ENCODE results near the gene LANCL2. TPM values are rescaled to one million over a fixed set of nuclear protein-coding genes. Genes with fewer than 3 reads are reported as not detected.

The LANCL2 gene
- total RNA-seq, 1 experiment from 2014 or later = 26.4 TPM

DNA sequence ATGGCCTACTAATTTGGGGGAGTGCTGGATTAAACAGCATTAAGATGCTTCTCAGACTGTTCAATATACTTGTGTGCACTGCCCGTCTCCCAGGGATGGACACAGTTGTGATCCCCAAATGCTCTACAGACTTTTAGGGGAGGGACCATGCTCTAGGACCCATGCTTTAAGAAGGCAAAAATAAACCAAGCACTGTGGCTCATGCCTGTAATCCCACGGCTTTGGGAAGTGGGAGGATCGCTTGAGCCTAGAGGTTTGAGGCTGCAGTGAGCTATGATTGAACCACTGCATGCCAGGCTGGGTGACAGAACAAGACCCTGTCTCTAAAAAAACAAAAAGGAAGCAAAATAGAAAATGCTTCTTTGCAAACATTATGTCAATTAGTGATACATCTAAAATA is 104.6 kb downstream of the LANCL2 start:
- H3T11ph ChIP-seq (ENCODE audit: low read length) = no peak overlapping the region
- no peak overlapping the region for H4K8ac ChIP-seq (replicated peaks; ENCODE audit: insufficient read length, low read depth, low read length)
- no peaks in the 10 kb centered on the region for H3K4me1 Mint-ChIP-seq
- no peak overlapping the region for H2AK5ac ChIP-seq (ENCODE audit: insufficient read length, low read length)
- no peak for DNase-seq
- H3K27me3 Mint-ChIP-seq (ENCODE audit: low read depth) = no peaks in the 10 kb centered on the region; the same call in none of the 2 replicates
- TF ChIP-seq, protein P1, sequence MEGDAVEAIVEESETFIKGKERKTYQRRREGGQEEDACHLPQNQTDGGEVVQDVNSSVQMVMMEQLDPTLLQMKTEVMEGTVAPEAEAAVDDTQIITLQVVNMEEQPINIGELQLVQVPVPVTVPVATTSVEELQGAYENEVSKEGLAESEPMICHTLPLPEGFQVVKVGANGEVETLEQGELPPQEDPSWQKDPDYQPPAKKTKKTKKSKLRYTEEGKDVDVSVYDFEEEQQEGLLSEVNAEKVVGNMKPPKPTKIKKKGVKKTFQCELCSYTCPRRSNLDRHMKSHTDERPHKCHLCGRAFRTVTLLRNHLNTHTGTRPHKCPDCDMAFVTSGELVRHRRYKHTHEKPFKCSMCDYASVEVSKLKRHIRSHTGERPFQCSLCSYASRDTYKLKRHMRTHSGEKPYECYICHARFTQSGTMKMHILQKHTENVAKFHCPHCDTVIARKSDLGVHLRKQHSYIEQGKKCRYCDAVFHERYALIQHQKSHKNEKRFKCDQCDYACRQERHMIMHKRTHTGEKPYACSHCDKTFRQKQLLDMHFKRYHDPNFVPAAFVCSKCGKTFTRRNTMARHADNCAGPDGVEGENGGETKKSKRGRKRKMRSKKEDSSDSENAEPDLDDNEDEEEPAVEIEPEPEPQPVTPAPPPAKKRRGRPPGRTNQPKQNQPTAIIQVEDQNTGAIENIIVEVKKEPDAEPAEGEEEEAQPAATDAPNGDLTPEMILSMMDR (conservative IDR thresholded peaks at IDR 0.05) = no peak
- no peak overlapping the region for H2BK120ac ChIP-seq (ENCODE audit: low read depth, low read length, poor library complexity, severe bottlenecking)
- H3K79me2 ChIP-seq (ENCODE audit: insufficient read depth, low read length) = no peaks in the 10 kb centered on the region
- H3K4ac ChIP-seq (ENCODE audit: low read depth, low read length) = no peak overlapping the region
- no peak overlapping the region for H3K4me3 Mint-ChIP-seq
- no peaks in the 10 kb centered on the region for H4K20me1 ChIP-seq (ENCODE audit: control insufficient read depth, insufficient read depth, insufficient read length)
- no peak overlapping the region for H2BK20ac ChIP-seq (ENCODE audit: low read depth, low read length, poor library complexity, severe bottlenecking)
- no peaks in the 10 kb centered on the region for H3K4me1 ChIP-seq (ENCODE audit: insufficient read depth, low read length)
- no peaks in the 10 kb centered on the region for H3K27me3 ChIP-seq (ENCODE audit: insufficient read depth, low read length)
- H3K27ac ChIP-seq (ENCODE audit: insufficient read length, low read depth, low read length) = no peak overlapping the region
- H3K79me1 ChIP-seq (ENCODE audit: insufficient read depth, low read depth, low read length, poor library complexity, severe bottlenecking) = no peaks in the 10 kb centered on the region
- H3K36me3 Mint-ChIP-seq (ENCODE audit: insufficient read depth in 1 of 3, low read depth in 3 of 3) = peaks cover 44 to 49% (median 45%) of the 10 kb centered on the region in 3 experiments
- H3K18ac ChIP-seq (ENCODE audit: insufficient read length, low read depth, low read length) = no peak overlapping the region
- H3K9me3 ChIP-seq (ENCODE audit: control insufficient read depth, low read depth, low read length) = peaks cover 11% of the 10 kb centered on the region
- no peak overlapping the region for H4K5ac ChIP-seq (ENCODE audit: insufficient read length, low read depth, low read length)
- no peak overlapping the region for H2BK15ac ChIP-seq (ENCODE audit: low read depth, low read length)
- no peak overlapping the region for H3K14ac ChIP-seq (ENCODE audit: insufficient read depth, low read length)
- no peak overlapping the region for H2BK12ac ChIP-seq (ENCODE audit: insufficient read length, low read depth, low read length)
- H3K9me3 Mint-ChIP-seq = peaks cover 24 to 28% of the 10 kb centered on the region in 2 experiments
- H3K23me2 ChIP-seq (ENCODE audit: insufficient read length, low read depth, low read length, poor library complexity, severe bottlenecking) = no peaks in the 10 kb centered on the region
- no peak overlapping the region for H3K27ac Mint-ChIP-seq
- H3K4me2 ChIP-seq (ENCODE audit: insufficient read depth, insufficient read length, low read length) = no peak overlapping the region
- H2AFZ ChIP-seq (ENCODE audit: low read length) = no peak overlapping the region
- no peak overlapping the region for H3K23ac ChIP-seq (ENCODE audit: insufficient read length, low read depth, low read length)
- no CpG with 5 or more reads among the region's 3 CpGs for WGBS (ENCODE audit: extremely low coverage, insufficient read length, low lambda C conversion rate)
- no peak overlapping the region for H3K9ac ChIP-seq (ENCODE audit: extremely low read depth, insufficient read length, low read length)
- no peak overlapping the region for H2BK5ac ChIP-seq (ENCODE audit: insufficient read length, low read length)
- no peak overlapping the region for H4K91ac ChIP-seq (ENCODE audit: insufficient read length, low read depth, low read length)
- H3K56ac ChIP-seq (ENCODE audit: insufficient read length, low read depth, low read length) = no peak overlapping the region

All from H9 (cell line).